GM12865 (cell line): ENCODE results near the gene TMEM91.

Experiments
- DNase-seq: peaks from one replicate; pipeline ENCODE4 v3.0.0; 2010; ENCODE audit warnings: low read depth
- H3K4me3 ChIP-seq: 2 replicates; pipeline ENCODE4 v1.5.1; 2011; ENCODE audit warnings: mild to moderate bottlenecking, low read depth, low read length, control low read depth
- TF ChIP-seq, protein P1 (sequence below): IDR thresholded peaks from 2 replicates; pipeline ENCODE4 v1.5.1; 2011; ENCODE audit warnings: low read length, control low read depth, low read depth, inconsistent platforms; ENCODE audit not compliant: insufficient read depth; ENCODE audit errors: missing control alignments

Gene TMEM91

DNA sequence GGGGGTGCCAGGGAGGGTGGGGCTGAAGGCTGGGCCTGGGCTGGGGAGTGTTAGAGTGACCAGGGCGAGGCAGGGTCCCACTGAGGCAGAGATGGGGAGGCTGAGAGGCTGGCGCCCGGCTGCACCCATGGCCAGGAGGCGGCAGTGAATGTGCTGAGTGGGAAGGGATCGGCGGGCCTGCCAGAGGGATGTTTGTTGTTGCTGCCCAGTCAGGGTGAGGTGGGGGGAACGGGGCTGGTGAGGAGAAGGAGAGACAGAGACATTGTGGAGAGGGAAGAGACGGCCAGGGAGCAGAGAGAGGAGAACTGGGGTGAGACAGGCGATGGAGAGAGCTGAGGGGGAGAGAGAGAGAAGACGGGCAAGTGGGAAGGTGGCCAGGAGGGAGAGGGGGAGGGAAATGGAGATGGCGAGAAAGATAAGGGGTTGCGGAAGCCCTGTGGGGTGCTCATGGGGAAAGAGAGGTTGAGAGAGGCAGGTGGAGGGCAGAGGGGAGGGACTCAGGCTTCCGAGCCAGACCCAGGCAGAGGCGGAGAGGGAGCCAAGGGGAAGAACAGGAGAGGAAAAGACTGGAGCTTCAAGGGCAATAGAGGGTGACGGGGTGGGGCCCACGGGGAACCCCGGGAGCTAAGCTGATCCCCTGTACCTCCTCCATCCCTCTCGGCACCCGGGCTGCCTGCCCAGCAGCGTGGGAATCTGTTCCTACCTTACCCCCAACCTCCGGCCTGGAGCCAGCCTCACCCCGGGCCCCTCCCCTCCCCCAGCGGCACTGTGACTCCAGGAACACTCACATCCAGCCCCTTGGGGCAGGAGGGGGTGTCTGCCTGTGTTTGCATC, 51.5 kb downstream of the TMEM91 start:
- no peak overlapping the region for H3K4me3 ChIP-seq
- TF ChIP-seq, protein P1, sequence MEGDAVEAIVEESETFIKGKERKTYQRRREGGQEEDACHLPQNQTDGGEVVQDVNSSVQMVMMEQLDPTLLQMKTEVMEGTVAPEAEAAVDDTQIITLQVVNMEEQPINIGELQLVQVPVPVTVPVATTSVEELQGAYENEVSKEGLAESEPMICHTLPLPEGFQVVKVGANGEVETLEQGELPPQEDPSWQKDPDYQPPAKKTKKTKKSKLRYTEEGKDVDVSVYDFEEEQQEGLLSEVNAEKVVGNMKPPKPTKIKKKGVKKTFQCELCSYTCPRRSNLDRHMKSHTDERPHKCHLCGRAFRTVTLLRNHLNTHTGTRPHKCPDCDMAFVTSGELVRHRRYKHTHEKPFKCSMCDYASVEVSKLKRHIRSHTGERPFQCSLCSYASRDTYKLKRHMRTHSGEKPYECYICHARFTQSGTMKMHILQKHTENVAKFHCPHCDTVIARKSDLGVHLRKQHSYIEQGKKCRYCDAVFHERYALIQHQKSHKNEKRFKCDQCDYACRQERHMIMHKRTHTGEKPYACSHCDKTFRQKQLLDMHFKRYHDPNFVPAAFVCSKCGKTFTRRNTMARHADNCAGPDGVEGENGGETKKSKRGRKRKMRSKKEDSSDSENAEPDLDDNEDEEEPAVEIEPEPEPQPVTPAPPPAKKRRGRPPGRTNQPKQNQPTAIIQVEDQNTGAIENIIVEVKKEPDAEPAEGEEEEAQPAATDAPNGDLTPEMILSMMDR, result no peak
- DNase-seq, result no peak

DNA sequence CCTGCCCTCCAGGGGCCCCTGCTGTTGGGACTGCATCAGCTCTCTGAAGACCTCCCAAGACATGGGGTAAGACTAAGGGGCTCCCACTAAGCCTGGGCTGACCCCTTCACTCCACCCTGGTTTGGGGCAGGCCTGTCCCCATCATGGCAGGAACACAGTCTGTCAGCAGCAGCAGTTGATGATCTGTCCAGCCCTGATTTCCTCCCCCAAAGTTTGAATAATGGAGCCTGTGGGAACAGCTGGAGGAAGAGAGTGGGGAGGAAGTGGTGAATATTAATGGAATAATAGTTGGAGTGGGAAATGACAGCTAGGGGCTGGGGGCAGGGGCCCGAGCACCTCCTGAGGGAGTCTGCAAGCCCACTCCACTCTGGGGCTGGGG, 52.1 kb downstream of the TMEM91 start:
- TF ChIP-seq, protein P1, result no peak
- no peak for DNase-seq
- no peak overlapping the region for H3K4me3 ChIP-seq

DNA sequence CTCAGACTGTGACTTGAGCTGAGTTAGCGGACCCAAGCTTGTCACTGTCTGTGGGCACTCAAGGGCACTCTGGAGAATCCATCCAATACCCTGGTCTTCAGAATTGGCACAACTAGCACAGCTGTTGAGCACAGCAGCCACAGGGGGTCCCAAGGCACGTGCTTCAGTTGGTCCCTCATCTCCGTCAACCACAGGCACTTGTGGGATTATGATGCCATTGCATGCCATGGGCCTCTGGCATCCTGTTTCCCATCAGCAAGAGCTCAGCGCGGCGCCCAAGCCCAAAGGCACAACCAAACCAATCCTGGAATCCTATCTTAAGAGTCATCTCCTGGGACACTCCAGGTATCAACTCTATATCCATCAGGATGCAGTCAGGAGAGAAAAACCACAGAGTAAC, 54.6 kb downstream of the TMEM91 start:
- no peak for DNase-seq
- H3K4me3 ChIP-seq, result no peak overlapping the region
- TF ChIP-seq, protein P1, result no peak

DNA sequence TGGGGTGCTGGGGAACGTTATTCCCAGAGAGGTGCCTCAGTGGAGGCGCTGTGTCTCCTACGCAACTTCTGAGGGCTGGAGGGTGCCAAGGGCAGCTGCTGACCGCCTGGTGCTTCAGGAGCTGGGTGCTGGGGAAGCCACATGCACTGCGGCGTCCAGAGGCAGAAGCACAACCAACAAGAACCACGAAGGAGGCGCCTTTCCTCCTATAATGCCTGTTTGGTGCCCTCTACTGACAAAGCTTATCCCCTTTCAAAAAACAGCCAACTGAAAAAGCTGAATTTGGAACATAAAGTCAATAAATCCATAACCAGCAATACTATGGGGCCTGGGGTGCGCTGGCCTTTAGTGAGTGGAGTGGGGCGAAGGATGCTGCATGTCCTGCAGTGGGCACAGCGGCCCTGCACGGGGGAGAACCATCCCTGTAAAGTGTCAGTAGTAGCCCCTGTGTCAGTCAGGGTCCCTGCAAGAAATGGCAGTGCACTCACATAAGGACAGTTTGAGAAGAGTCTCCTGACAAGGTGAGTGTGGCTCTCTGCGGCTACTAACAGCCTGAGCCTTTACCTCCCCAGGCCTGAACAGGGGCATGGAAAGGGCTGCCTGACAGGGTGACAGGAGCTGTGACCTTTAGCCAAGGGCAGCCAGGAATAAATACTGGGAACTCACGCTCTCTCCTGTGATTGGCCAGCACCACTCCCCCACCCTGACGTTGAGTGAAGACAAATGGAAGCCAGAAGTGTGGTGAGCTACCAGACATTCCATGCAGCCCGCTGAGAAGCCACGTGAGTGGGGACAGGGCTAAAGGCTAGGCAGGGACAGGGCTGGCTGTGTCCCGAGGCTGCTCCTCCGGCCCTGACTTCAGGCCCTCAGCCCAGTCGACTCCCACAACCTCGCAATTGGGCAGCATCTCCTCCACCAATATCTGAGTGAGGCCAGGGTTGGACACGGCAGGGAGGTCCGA, 55.4 kb downstream of the TMEM91 start:
- no peak overlapping the region for H3K4me3 ChIP-seq
- peak; percentile 30 for DNase-seq
- TF ChIP-seq, protein P1, result peak; percentile 26

DNA sequence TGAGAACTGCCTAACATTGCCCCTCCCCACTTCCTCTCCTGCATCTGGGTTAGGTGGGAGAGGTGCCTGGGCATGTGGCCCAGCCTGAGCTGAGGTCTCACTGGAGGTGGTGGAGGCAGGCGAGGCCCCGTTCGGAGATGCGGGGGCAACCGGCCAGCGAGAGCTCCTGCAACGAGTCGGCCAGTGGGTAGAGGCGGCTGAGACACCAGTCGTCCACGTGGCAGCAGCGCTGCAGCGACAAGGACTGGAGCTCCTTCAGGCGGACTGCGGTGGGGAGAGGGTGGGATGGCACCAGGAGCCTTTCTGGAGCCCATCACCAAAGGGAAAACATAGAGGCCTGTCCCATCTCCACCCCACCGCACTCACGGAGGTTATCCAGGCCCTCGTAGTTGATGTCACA, 56.8 kb downstream of the TMEM91 start:
- no peak overlapping the region for H3K4me3 ChIP-seq
- no peak for DNase-seq
- TF ChIP-seq, protein P1, result no peak
